ENCODE data around the gene GLB1L3. TPM values are rescaled to one million over a fixed set of nuclear protein-coding genes. Genes with fewer than 3 reads are reported as not detected.

The GLB1L3 gene
- total and polyA plus RNA-seq, 11 donors: not detected

- H3K36me3 ChIP-seq: no peaks in the 10 kb centered on the region
- 86 to 91% (median 88%) methylated on average over 12 of the region's 12 CpGs for WGBS, 4 donors
- no peaks in the 10 kb centered on the region for H3K4me1 ChIP-seq
- no peak for ATAC-seq
- no peak overlapping the region for H3K27ac ChIP-seq
- H3K9me3 ChIP-seq: no peaks in the 10 kb centered on the region
- H3K27me3 ChIP-seq: peaks cover 0 to 4% (median 0%) of the 10 kb centered on the region in 9 donors
- TF ChIP-seq CTCF (IDR thresholded peaks at IDR 0.05): no peak
- no peak for TF ChIP-seq POLR2A (IDR thresholded peaks at IDR 0.05)
- DNase-seq: no peak
- no peak overlapping the region for H3K4me3 ChIP-seq
- intact Hi-C loops (cut with DNase I): no loop called here
Observed at GRCh38 chr11:134287561-134287960, 11.4 kb downstream of the GLB1L3 start.

GRCh38 chr11:134288486-134288885 lies 12.3 kb downstream of the GLB1L3 start:
- H3K4me3 ChIP-seq: no peak overlapping the region
- DNase-seq: no peak

GRCh38 chr11:134289167-134289566 lies 13.0 kb downstream of the GLB1L3 start:
- Histone ChIP-seq H3K4me1 (no peaks in the 10 kb centered on the region), H3K36me3 (no peaks in the 10 kb centered on the region), H3K27me3 (peaks cover 0 to 7% (median 0%) of the 10 kb centered on the region in 9 donors), H3K4me3 (no peak overlapping the region), H3K9me3 (no peaks in the 10 kb centered on the region), H3K27ac (no peak overlapping the region)
- intact Hi-C loops (cut with DNase I): no loop called here
- TF ChIP-seq CTCF (IDR thresholded peaks at IDR 0.05) (no peak), POLR2A (IDR thresholded peaks at IDR 0.05) (no peak)
- DNase-seq (no peak), ATAC-seq (no peak)
- WGBS, 4 donors: 71 to 84% (median 81%) methylated on average over 4 of the region's 4 CpGs

More at GRCh38 chr11:134288486-134288885, 12.3 kb downstream of the GLB1L3 start:
- TF ChIP-seq CTCF (IDR thresholded peaks at IDR 0.05): no peak
- no peak for TF ChIP-seq POLR2A (IDR thresholded peaks at IDR 0.05)
- 94 to 96% (median 95%) methylated on average over 12 to 13 of the region's 13 CpGs for WGBS, 4 donors
- Histone ChIP-seq H3K27ac (no peak overlapping the region), H3K27me3 (peaks cover 0 to 4% (median 0%) of the 10 kb centered on the region in 9 donors), H3K4me1 (no peaks in the 10 kb centered on the region), H3K36me3 (no peaks in the 10 kb centered on the region), H3K9me3 (no peaks in the 10 kb centered on the region)
- intact Hi-C loops (cut with DNase I): no loop called here
- no peak for ATAC-seq

GRCh38 chr11:134289789-134290188 lies 13.6 kb downstream of the GLB1L3 start:
- intact Hi-C loops (cut with DNase I): no loop called here
- 37 to 52% (median 43%) methylated on average over 9 to 12 of the region's 12 CpGs for WGBS, 4 donors
- Histone ChIP-seq H3K27ac (no peak overlapping the region), H3K36me3 (no peaks in the 10 kb centered on the region), H3K27me3 (peaks cover 0 to 8% (median 0%) of the 10 kb centered on the region in 9 donors), H3K4me3 (no peak overlapping the region), H3K9me3 (no peaks in the 10 kb centered on the region), H3K4me1 (no peaks in the 10 kb centered on the region)
- TF ChIP-seq POLR2A (IDR thresholded peaks at IDR 0.05): no peak
- no peak for TF ChIP-seq CTCF (IDR thresholded peaks at IDR 0.05)
- ATAC-seq (peak in 2 of 4 donors; percentile 18 to 20), DNase-seq (no peak)

Data from heart left ventricle (tissue), 16 donors.